A549 (cell line): ENCODE results near the gene UBAC2. TPM values are rescaled to one million over a fixed set of nuclear protein-coding genes. Genes with fewer than 3 reads are reported as not detected.
A peak's percentile ranks its signal among the peaks of the same experiment; 100 is the strongest.

Experiments
- ATAC-seq, 2 experiments: fragments of 200-7000 bp in 1 of 2; fragments of >200 bp in 1 of 2; cut with Nextera tagmentation in 1 of 2; cut with Tn5 transposase in 1 of 2; 3 replicates each; pipeline versions ENCODE4 v1.8.0 to v1.9.1; 2018 to 2020; ENCODE audit warnings: mild to moderate bottlenecking in 1 of 2, moderate library complexity in 1 of 2
- CTCF ChIA-PET: fragments of 300-600 bp; sonication (Branson Sonifier 250); formaldehyde crosslinking; extraction: SDS; loops from one replicate; lab custom pipeline; 2021; ENCODE audit warnings: antibody characterized with exemption, inconsistent platforms; lab: Yijun Ruan, JAX
- POLR2A ChIA-PET: fragments of 350-600 bp; formaldehyde crosslinking; extraction: SDS; loops from one replicate; lab custom pipeline; 2021; ENCODE audit warnings: antibody characterized with exemption, inconsistent platforms; lab: Yijun Ruan, JAX
- DNase-seq, 2 experiments: peaks; one replicate each; pipeline versions ENCODE4 v3.0.0 to v3.0.0-alpha.2; 2011 to 2016; ENCODE audit warnings: low read depth in 1 of 2, low spot score in 1 of 2
- FAIRE-seq: peaks from 2 replicates; lab custom pipeline; 2011; peaks lifted over from hg19 to GRCh38; lab: Jason Lieb, UNC
- H3K27ac ChIP-seq, 2 experiments: fragments of >200 bp; sonication (Bioruptor Twin); formaldehyde crosslinking; 3 replicates each; pipeline ENCODE4 v1.5.1; 2016 to 2017
- H3K4me1 ChIP-seq: fragments of >200 bp; sonication (Bioruptor Twin); formaldehyde crosslinking; 3 replicates; pipeline ENCODE4 v1.6.1; 2016
- H3K4me2 ChIP-seq: fragments of >200 bp; sonication (Bioruptor Twin); formaldehyde crosslinking; 3 replicates; pipeline ENCODE4 v1.6.1; 2016
- H3K4me3 ChIP-seq: fragments of >200 bp; sonication (Bioruptor Twin); formaldehyde crosslinking; 3 replicates; pipeline ENCODE4 v1.5.1; 2016
- H3K9me3 ChIP-seq: fragments of >200 bp; sonication (Bioruptor Twin); formaldehyde crosslinking; 3 replicates; pipeline ENCODE4 v1.6.1; 2016
- CBX8 ChIP-seq: fragments of 200-600 bp; sonication (generic); IDR thresholded peaks from 2 replicates; pipeline ENCODE4 v1.6.1; 2016
- CEBPB ChIP-seq, 2 experiments: fragments of >200 bp in 1 of 2; sonication (Bioruptor Twin) in 1 of 2; formaldehyde crosslinking in 1 of 2; IDR thresholded peaks; 2 replicates each; pipeline ENCODE4 v1.6.1; 2012 to 2016
- EHF ChIP-seq: fragments of 250-450 bp; sonication (Bioruptor Pico); IDR thresholded peaks from 2 replicates; pipeline ENCODE4 v1.5.0; 2020; ENCODE audit warnings: mild to moderate bottlenecking
- ESRRA ChIP-seq: fragments of 150-350 bp; IDR thresholded peaks from 2 replicates; pipeline ENCODE4 v1.6.1; 2014; ENCODE audit warnings: mild to moderate bottlenecking, low read length, borderline replicate concordance
- FOXS1 ChIP-seq: fragments of 250-450 bp; sonication (Bioruptor Pico); IDR thresholded peaks from 2 replicates; pipeline ENCODE4 v1.5.0; 2020; ENCODE audit warnings: mild to moderate bottlenecking, moderate library complexity
- HDAC2 ChIP-seq: fragments of 200-600 bp; sonication (generic); IDR thresholded peaks from 2 replicates; pipeline ENCODE4 v1.6.1; 2016
- HEYL ChIP-seq: fragments of 250-450 bp; sonication (Bioruptor Pico); IDR thresholded peaks from 2 replicates; pipeline ENCODE4 v1.8.0; 2021; ENCODE audit warnings: mild to moderate bottlenecking, moderate library complexity
- JUNB ChIP-seq: fragments of >200 bp; sonication (Bioruptor Twin); formaldehyde crosslinking; IDR thresholded peaks from 2 replicates; pipeline ENCODE4 v1.6.1; 2016
- KDM1A ChIP-seq: fragments of 200-600 bp; sonication (generic); IDR thresholded peaks from 2 replicates; pipeline ENCODE4 v1.6.1; 2016; ENCODE audit warnings: low read depth, mild to moderate bottlenecking
- KDM5A ChIP-seq: fragments of 200-600 bp; sonication (generic); IDR thresholded peaks from 2 replicates; pipeline ENCODE4 v1.6.1; 2016; ENCODE audit warnings: antibody characterized with exemption, mild to moderate bottlenecking
- MAZ ChIP-seq: fragments of 150-350 bp; IDR thresholded peaks from 2 replicates; pipeline ENCODE4 v1.6.1; 2014; ENCODE audit warnings: antibody characterized with exemption, low read depth, low read length, borderline replicate concordance
- NFE2L2 ChIP-seq: fragments of 150-350 bp; conservative IDR thresholded peaks from 2 replicates; pipeline ENCODE4 v1.6.1; 2014; ENCODE audit warnings: low read length
- NR3C1 ChIP-seq: fragments of >200 bp; sonication (Bioruptor Twin); formaldehyde crosslinking; IDR thresholded peaks from 3 replicates; pipeline ENCODE4 v1.6.1; 2017
- PHF8 ChIP-seq: fragments of 200-600 bp; sonication (generic); IDR thresholded peaks from 2 replicates; pipeline ENCODE4 v1.6.1; 2016; ENCODE audit warnings: low read depth, mild to moderate bottlenecking, antibody characterized with exemption, moderate library complexity, borderline replicate concordance
- POLR2A ChIP-seq: IDR thresholded peaks from 2 replicates; pipeline ENCODE4 v1.6.1; 2012; ENCODE audit warnings: mild to moderate bottlenecking, low read length
- RAD21 ChIP-seq, 2 experiments: fragments of >200 bp in 1 of 2; sonication (Bioruptor Twin) in 1 of 2; formaldehyde crosslinking in 1 of 2; IDR thresholded peaks in 1 of 2; conservative IDR thresholded peaks in 1 of 2; 2 replicates in 1 of 2; 3 replicates in 1 of 2; pipeline ENCODE4 v1.6.1; 2012 to 2018; ENCODE audit warnings: inconsistent platforms in 1 of 2
- RARB ChIP-seq: fragments of 250-450 bp; sonication (Bioruptor Pico); IDR thresholded peaks from 2 replicates; pipeline ENCODE4 v1.8.0; 2021; ENCODE audit warnings: mild to moderate bottlenecking, moderate library complexity
- TP53 ChIP-seq: fragments of 250-450 bp; sonication (Bioruptor Pico); IDR thresholded peaks from 2 replicates; pipeline ENCODE4 v1.5.0; 2021; ENCODE audit warnings: mild to moderate bottlenecking, moderate library complexity
- WGBS: methylation state at CpG from one replicate; pipeline ENCODE4 v1.1.6; 2017; ENCODE audit errors: missing lambda C conversion rate; 5-methylcytosine and 5-hydroxymethylcytosine counted together
- polyA plus RNA-seq, 4 experiments: library from polyadenylated mRNA; depleted of rRNA in 3 of 4; stranded (reverse); fragments of >200 nt; fragmentation: RNase III in 1 of 4; extraction: RNeasy Plus Mini Kit Qiagen cat#74134 plus additional on column Dnase treatment in 1 of 4; gene quantifications; 2 replicates in 3 of 4; 3 replicates in 1 of 4; pipeline ENCODE4 v1.2.3, GENCODE V29; 2011 to 2017
- TF ChIP-seq, protein P1 (sequence below): IDR thresholded peaks from 2 replicates; pipeline ENCODE4 v1.6.1; 2012; ENCODE audit warnings: low read depth, borderline replicate concordance
- TF ChIP-seq, protein P2 (sequence below): fragments of 250-450 bp; sonication (Bioruptor Pico); IDR thresholded peaks from 2 replicates; pipeline ENCODE4 v1.5.0; 2021; ENCODE audit warnings: mild to moderate bottlenecking, moderate library complexity, borderline replicate concordance
- TF ChIP-seq, protein P3 (sequence below): fragments of >200 bp; sonication (Bioruptor Twin); formaldehyde crosslinking; IDR thresholded peaks from 3 replicates; pipeline ENCODE4 v1.6.1; 2016
- TF ChIP-seq, protein P4 (sequence below): IDR thresholded peaks from 2 replicates; pipeline ENCODE4 v1.6.1; 2012

The UBAC2 gene
- polyA plus RNA-seq, 2 of the 4 experiments (the other 2 are of a cell fraction) = 61.6 to 103 TPM

DNA sequence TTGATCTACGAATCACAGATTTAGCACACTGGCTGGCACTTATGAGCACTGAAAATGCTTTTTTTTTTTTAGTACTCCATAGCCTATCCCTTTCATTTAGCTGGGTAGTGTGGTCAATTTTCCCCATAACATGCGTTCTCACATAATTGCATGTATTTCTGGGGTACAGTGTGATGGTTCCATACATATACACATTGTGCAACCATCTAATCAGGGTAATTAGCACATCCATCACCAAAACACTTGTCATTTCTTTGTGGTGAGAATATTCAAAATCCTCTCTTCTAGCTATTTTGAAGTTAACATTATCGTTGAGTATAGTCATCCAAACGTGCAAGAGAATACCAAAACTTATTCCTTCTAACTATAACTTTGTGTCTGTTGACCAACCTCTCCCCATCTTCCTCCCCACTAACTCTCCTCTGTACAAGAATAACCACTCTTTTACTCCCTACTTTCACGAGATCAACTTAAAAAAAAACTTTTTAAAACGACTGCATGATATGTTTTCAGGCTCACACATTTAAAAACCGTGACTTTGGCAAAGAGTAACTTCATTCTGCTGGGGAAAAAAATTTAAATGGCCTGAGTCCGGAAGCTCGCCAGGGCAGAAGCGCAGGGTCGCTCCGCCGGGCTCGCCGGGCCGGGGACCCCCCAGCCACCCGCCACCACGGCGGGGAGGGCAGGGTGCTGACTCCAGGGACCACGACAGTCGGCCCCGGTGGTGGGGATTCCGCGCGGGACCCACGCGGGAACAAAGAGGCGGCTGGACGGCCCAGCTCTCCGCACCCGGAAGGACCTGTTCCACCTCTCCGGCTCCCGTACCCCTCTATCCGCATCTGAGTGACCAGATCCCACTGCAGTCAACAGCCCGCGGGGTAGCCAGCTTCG, 868 bp upstream of the UBAC2 start:
- ATAC-seq (peak; percentile 12 to 41), FAIRE-seq (no peak), DNase-seq (peak in 1 of 2 experiments; percentile 10)
- H3K4me1 ChIP-seq = peaks cover 7% of the 10 kb centered on the region
- H3K9me3 ChIP-seq = no peaks in the 10 kb centered on the region
- no peak for TF ChIP-seq MAZ
- no peak for TF ChIP-seq ESRRA
- H3K4me2 ChIP-seq = peak overlapping the region; percentile 78
- WGBS = 8% methylated on average over 16 of the region's 37 CpGs
- peak overlapping the region; percentile 94 to 96 for H3K27ac ChIP-seq
- H3K4me3 ChIP-seq = peak overlapping the region; percentile 90
- CTCF ChIA-PET = interaction anchor here (0.7 to 2.8 kb wide), 7 partner anchors 14 to 360 kb away, joined by 3 to 12 read pairs (median 9); no protein-coding TSS in a partner anchor
- POLR2A ChIA-PET = interaction anchor here (0.5 to 1.7 kb wide), 12 partner anchors 10 to 1074 kb away, joined by 3 to 8 read pairs (median 4); no protein-coding TSS in a partner anchor

DNA sequence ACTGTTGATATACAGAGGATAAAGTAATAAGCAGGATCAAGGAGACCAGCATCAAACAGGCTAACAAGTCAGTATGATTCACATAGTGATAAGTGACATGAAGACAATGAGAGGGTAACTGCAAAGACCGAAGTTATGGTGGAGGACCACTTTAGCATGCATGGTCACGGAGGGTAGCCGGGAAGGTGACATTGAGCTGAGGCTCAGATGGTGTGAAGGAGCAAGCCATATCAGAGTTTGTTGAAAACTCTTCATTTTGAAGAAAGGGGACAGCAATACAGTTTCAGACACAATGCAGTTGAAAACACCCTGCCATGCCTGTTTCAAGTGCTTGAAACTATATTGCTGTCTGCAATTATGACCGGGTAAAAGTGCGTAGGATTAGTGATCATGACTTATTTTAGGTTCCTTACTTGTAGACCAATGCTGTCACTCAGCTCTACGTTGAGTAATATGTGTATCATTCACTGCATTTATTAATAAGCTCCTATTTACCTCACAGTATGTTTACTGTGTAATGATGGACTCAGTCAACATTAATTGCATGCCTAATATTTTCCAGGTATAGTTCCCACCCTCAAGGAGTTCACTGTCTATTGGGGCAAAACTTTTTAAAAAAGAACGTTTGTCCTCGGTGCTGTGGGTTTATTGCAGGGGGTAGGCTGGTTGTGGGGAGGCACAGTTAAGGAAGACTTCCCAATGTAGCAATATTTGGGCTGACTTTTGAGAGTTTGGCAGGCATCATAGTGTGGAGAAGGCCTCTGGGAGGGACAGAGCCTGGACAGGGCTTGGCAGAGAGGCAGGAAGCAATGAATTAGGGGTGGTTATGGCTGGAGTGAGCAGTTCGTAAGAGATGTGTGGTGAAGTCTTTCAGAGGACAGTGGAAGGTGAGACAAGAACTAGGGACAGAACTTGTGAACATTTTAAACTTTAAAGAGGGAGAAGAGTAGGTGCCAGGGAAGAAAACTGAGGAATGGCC, 3.2 kb downstream of the UBAC2 start:
- CTCF ChIA-PET = no interaction called here

DNA sequence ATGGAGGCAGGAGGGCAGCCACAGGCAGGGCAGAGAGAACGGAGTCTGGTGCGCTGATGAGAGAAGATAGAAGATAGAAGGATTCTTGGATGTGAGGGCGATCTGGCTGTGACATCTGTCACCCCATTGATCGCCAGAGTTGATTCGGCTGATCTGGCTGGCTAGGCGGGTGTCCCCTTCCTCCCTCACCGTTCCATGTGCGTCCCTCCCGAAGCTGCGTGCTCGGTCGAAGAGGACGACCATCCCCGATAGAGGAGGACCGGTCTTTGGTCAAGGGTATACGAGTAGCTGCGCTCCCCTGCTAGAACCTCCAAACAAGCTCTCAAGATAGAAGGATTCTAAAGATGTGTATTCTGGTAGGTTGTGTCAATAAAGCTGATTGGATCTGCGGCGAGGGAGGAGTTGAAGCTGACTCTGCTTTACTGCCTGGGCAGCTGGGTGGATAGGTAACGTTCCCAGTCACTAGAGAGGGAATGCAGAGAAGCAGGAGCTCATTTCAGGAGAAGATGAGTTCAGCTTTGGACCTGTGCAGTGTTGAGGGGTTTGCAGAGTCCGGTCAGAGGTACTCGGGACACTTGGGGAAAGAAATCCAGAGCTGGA, 5.1 kb downstream of the UBAC2 start:
- ChIA-PET POLR2A (no interaction called here), CTCF (interaction anchor here (0.9 to 3.0 kb wide), 3 partner anchors 29 to 60 kb away, joined by 3 to 8 read pairs (median 3); no protein-coding TSS in a partner anchor)
- Histone ChIP-seq H3K27ac (no peak overlapping the region), H3K9me3 (no peaks in the 10 kb centered on the region), H3K4me1 (peaks cover 7% of the 10 kb centered on the region), H3K4me2 (no peak overlapping the region), H3K4me3 (no peak overlapping the region)
- DNase-seq = no peak
- FAIRE-seq = no peak
- WGBS = 95% methylated on average over 22 of the region's 22 CpGs
- ATAC-seq = no peak
- TF ChIP-seq, protein P1, sequence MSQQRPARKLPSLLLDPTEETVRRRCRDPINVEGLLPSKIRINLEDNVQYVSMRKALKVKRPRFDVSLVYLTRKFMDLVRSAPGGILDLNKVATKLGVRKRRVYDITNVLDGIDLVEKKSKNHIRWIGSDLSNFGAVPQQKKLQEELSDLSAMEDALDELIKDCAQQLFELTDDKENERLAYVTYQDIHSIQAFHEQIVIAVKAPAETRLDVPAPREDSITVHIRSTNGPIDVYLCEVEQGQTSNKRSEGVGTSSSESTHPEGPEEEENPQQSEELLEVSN = no peak
- TF ChIP-seq KDM5A (no peak), ESRRA (no peak), RAD21 (conservative IDR thresholded peaks at IDR 0.05 in 1 of 2, IDR thresholded peaks at IDR 0.05 in 1 of 2) (no peak), CEBPB (IDR thresholded peaks at IDR 0.05) (no peak), RARB (CRISPR knock-in tag) (no peak), HEYL (CRISPR knock-in tag) (no peak), KDM1A (no peak), FOXS1 (no peak)
- TF ChIP-seq, protein P2, sequence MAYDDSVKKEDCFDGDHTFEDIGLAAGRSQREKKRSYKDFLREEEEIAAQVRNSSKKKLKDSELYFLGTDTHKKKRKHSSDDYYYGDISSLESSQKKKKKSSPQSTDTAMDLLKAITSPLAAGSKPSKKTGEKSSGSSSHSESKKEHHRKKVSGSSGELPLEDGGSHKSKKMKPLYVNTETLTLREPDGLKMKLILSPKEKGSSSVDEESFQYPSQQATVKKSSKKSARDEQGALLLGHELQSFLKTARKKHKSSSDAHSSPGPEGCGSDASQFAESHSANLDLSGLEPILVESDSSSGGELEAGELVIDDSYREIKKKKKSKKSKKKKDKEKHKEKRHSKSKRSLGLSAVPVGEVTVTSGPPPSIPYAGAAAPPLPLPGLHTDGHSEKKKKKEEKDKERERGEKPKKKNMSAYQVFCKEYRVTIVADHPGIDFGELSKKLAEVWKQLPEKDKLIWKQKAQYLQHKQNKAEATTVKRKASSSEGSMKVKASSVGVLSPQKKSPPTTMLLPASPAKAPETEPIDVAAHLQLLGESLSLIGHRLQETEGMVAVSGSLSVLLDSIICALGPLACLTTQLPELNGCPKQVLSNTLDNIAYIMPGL (CRISPR knock-in tag) = no peak

More for the DNA sequence above, 3.2 kb downstream of the UBAC2 start:
- H3K27ac ChIP-seq = no peak overlapping the region
- ATAC-seq = no peak
- H3K4me3 ChIP-seq = no peak overlapping the region
- no peak for TF ChIP-seq EHF (CRISPR knock-in tag)
- no peak for TF ChIP-seq POLR2A
- TF ChIP-seq ESRRA = no peak
- no peak for TF ChIP-seq KDM1A
- no peak for TF ChIP-seq HDAC2
- TF ChIP-seq CBX8 = no peak
- TF ChIP-seq, protein P2 (CRISPR knock-in tag) = no peak
- TF ChIP-seq TP53 (CRISPR knock-in tag) = no peak
- TF ChIP-seq PHF8 = no peak
- TF ChIP-seq, protein P3, sequence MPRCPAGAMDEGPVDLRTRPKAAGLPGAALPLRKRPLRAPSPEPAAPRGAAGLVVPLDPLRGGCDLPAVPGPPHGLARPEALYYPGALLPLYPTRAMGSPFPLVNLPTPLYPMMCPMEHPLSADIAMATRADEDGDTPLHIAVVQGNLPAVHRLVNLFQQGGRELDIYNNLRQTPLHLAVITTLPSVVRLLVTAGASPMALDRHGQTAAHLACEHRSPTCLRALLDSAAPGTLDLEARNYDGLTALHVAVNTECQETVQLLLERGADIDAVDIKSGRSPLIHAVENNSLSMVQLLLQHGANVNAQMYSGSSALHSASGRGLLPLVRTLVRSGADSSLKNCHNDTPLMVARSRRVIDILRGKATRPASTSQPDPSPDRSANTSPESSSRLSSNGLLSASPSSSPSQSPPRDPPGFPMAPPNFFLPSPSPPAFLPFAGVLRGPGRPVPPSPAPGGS = no peak
- no peak for TF ChIP-seq CEBPB (IDR thresholded peaks at IDR 0.05)
- no peak for TF ChIP-seq NR3C1
- TF ChIP-seq JUNB = no peak
- no peak for TF ChIP-seq HEYL (CRISPR knock-in tag)
- no peak for TF ChIP-seq NFE2L2
- no peak for TF ChIP-seq FOXS1
- TF ChIP-seq, protein P4, sequence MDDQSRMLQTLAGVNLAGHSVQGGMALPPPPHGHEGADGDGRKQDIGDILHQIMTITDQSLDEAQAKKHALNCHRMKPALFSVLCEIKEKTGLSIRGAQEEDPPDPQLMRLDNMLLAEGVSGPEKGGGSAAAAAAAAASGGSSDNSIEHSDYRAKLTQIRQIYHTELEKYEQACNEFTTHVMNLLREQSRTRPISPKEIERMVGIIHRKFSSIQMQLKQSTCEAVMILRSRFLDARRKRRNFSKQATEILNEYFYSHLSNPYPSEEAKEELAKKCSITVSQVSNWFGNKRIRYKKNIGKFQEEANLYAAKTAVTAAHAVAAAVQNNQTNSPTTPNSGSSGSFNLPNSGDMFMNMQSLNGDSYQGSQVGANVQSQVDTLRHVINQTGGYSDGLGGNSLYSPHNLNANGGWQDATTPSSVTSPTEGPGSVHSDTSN = no peak
- TF ChIP-seq, all 56 proteins: peak for 0
- no peak for DNase-seq
- POLR2A ChIA-PET = no interaction called here
- Histone ChIP-seq H3K9me3 (no peaks in the 10 kb centered on the region), H3K4me2 (no peak overlapping the region), H3K4me1 (peaks cover 7% of the 10 kb centered on the region)
- no peak for FAIRE-seq
- 97% methylated on average over 9 of the region's 9 CpGs for WGBS
